Measurements from ENCODE around the gene CTSH.

The CTSH gene

GRCh38 chr15:78951841-78952238 lies 7.0 kb upstream of the CTSH start:
- H3K9me3 ChIP-seq (ENCODE audit: low read depth, low read length) = no peaks in the 10 kb centered on the region
- H3K27ac ChIP-seq = no peak overlapping the region
- no peak overlapping the region for H3K9ac ChIP-seq (ENCODE audit: insufficient read length)
- TF ChIP-seq POLR2AphosphoS5 (IDR thresholded peaks at IDR 0.05; ENCODE audit: borderline replicate concordance, low read depth, low read length) (no peak), EZH2 (IDR thresholded peaks at IDR 0.05) (no peak), FOXP2 (optimal IDR thresholded peaks at IDR 0.05; ENCODE audit: control extremely low read depth, extremely low read length, insufficient read depth) (no peak)
- no peak for DNase-seq (ENCODE audit: low read depth, low spot score)
- H3K36me3 ChIP-seq (ENCODE audit: insufficient read depth, low read length) = no peaks in the 10 kb centered on the region
- no peak overlapping the region for H3K4me3 ChIP-seq

GRCh38 chr15:78950902-78951840 lies 6.3 kb upstream of the CTSH start:
- no peaks in the 10 kb centered on the region for H3K36me3 ChIP-seq (ENCODE audit: insufficient read depth, low read length)
- no peak overlapping the region for H3K9ac ChIP-seq (ENCODE audit: insufficient read length)
- H3K27ac ChIP-seq = no peak overlapping the region
- no peak overlapping the region for H3K4me3 ChIP-seq
- TF ChIP-seq EZH2 (IDR thresholded peaks at IDR 0.05) (no peak), POLR2AphosphoS5 (IDR thresholded peaks at IDR 0.05; ENCODE audit: borderline replicate concordance, low read depth, low read length) (no peak), FOXP2 (optimal IDR thresholded peaks at IDR 0.05; ENCODE audit: control extremely low read depth, extremely low read length, insufficient read depth) (no peak)
- no peak for DNase-seq (ENCODE audit: low read depth, low spot score)
- no peaks in the 10 kb centered on the region for H3K9me3 ChIP-seq (ENCODE audit: low read depth, low read length)

- DNase-seq (ENCODE audit: low read depth, low spot score) = no peak
Observed at GRCh38 chr15:78950343-78950742, 5.5 kb upstream of the CTSH start.

GRCh38 chr15:78949461-78949860 lies 4.6 kb upstream of the CTSH start:
- H3K27ac ChIP-seq = no peak overlapping the region
- DNase-seq (ENCODE audit: low read depth, low spot score) = no peak
- no peak overlapping the region for H3K9ac ChIP-seq (ENCODE audit: insufficient read length)
- no peak for TF ChIP-seq EZH2 (IDR thresholded peaks at IDR 0.05)
- no peak for TF ChIP-seq FOXP2 (optimal IDR thresholded peaks at IDR 0.05; ENCODE audit: control extremely low read depth, extremely low read length, insufficient read depth)
- H3K9me3 ChIP-seq (ENCODE audit: low read depth, low read length) = no peaks in the 10 kb centered on the region
- no peak overlapping the region for H3K4me3 ChIP-seq
- no peaks in the 10 kb centered on the region for H3K36me3 ChIP-seq (ENCODE audit: insufficient read depth, low read length)

More at GRCh38 chr15:78950343-78950742, 5.5 kb upstream of the CTSH start:
- Histone ChIP-seq H3K9ac (ENCODE audit: insufficient read length) (no peak overlapping the region), H3K36me3 (ENCODE audit: insufficient read depth, low read length) (no peaks in the 10 kb centered on the region), H3K4me3 (no peak overlapping the region), H3K27ac (no peak overlapping the region), H3K9me3 (ENCODE audit: low read depth, low read length) (no peaks in the 10 kb centered on the region)
- TF ChIP-seq EZH2 (IDR thresholded peaks at IDR 0.05) (no peak), POLR2AphosphoS5 (IDR thresholded peaks at IDR 0.05; ENCODE audit: borderline replicate concordance, low read depth, low read length) (no peak), FOXP2 (optimal IDR thresholded peaks at IDR 0.05; ENCODE audit: control extremely low read depth, extremely low read length, insufficient read depth) (no peak)

GRCh38 chr15:78947506-78947905 lies 2.7 kb upstream of the CTSH start:
- Histone ChIP-seq H3K36me3 (ENCODE audit: insufficient read depth, low read length) (no peaks in the 10 kb centered on the region), H3K9ac (ENCODE audit: insufficient read length) (no peak overlapping the region), H3K4me3 (no peak overlapping the region), H3K9me3 (ENCODE audit: low read depth, low read length) (no peaks in the 10 kb centered on the region), H3K27ac (no peak overlapping the region)
- no peak for TF ChIP-seq EZH2 (IDR thresholded peaks at IDR 0.05)
- no peak for TF ChIP-seq FOXP2 (optimal IDR thresholded peaks at IDR 0.05; ENCODE audit: control extremely low read depth, extremely low read length, insufficient read depth)
- TF ChIP-seq POLR2AphosphoS5 (IDR thresholded peaks at IDR 0.05; ENCODE audit: borderline replicate concordance, low read depth, low read length) = no peak
- DNase-seq (ENCODE audit: low read depth, low spot score) = no peak

GRCh38 chr15:78946493-78946892 lies 1.6 kb upstream of the CTSH start:
- H3K9ac ChIP-seq (ENCODE audit: insufficient read length) = no peak overlapping the region
- no peak overlapping the region for H3K27ac ChIP-seq
- H3K9me3 ChIP-seq (ENCODE audit: low read depth, low read length) = no peaks in the 10 kb centered on the region
- H3K4me3 ChIP-seq = no peak overlapping the region
- DNase-seq (ENCODE audit: low read depth, low spot score) = no peak
- no peaks in the 10 kb centered on the region for H3K36me3 ChIP-seq (ENCODE audit: insufficient read depth, low read length)
- TF ChIP-seq FOXP2 (optimal IDR thresholded peaks at IDR 0.05; ENCODE audit: control extremely low read depth, extremely low read length, insufficient read depth) = no peak
- no peak for TF ChIP-seq EZH2 (IDR thresholded peaks at IDR 0.05)
- no peak for TF ChIP-seq POLR2AphosphoS5 (IDR thresholded peaks at IDR 0.05; ENCODE audit: borderline replicate concordance, low read depth, low read length)

GRCh38 chr15:78944202-78944625 lies 632 bp downstream of the CTSH start:
- no peaks in the 10 kb centered on the region for H3K9me3 ChIP-seq (ENCODE audit: low read depth, low read length)
- H3K9ac ChIP-seq (ENCODE audit: insufficient read length) = no peak overlapping the region
- DNase-seq (ENCODE audit: low read depth, low spot score) = no peak
- no peak overlapping the region for H3K27ac ChIP-seq
- H3K4me3 ChIP-seq = no peak overlapping the region
- H3K36me3 ChIP-seq (ENCODE audit: insufficient read depth, low read length) = no peaks in the 10 kb centered on the region
- TF ChIP-seq FOXP2 (optimal IDR thresholded peaks at IDR 0.05; ENCODE audit: control extremely low read depth, extremely low read length, insufficient read depth) (no peak), EZH2 (IDR thresholded peaks at IDR 0.05) (no peak), POLR2AphosphoS5 (IDR thresholded peaks at IDR 0.05; ENCODE audit: borderline replicate concordance, low read depth, low read length) (no peak)

GRCh38 chr15:78943692-78944091 lies 1.2 kb downstream of the CTSH start:
- Histone ChIP-seq H3K27ac (no peak overlapping the region), H3K9ac (ENCODE audit: insufficient read length) (no peak overlapping the region), H3K36me3 (ENCODE audit: insufficient read depth, low read length) (no peaks in the 10 kb centered on the region), H3K9me3 (ENCODE audit: low read depth, low read length) (no peaks in the 10 kb centered on the region), H3K4me3 (no peak overlapping the region)
- no peak for DNase-seq (ENCODE audit: low read depth, low spot score)
- no peak for TF ChIP-seq EZH2 (IDR thresholded peaks at IDR 0.05)
- TF ChIP-seq FOXP2 (optimal IDR thresholded peaks at IDR 0.05; ENCODE audit: control extremely low read depth, extremely low read length, insufficient read depth) = no peak
- no peak for TF ChIP-seq POLR2AphosphoS5 (IDR thresholded peaks at IDR 0.05; ENCODE audit: borderline replicate concordance, low read depth, low read length)

Data from SK-N-MC (cell line).